Stimulated activated naive CD8-positive, alpha-beta T cell treated with anti-CD3 and anti-CD28 coated beads, Interleukin-15, Interleukin-2, amounts not matched to agents 100 ng/mL and 50 ng/mL, for 24 hours (primary cell): ENCODE results near the gene PPARD.
"Not testable (repeated sequence)": the region's sequence is repeated elsewhere in the genome, so short reads cannot be mapped to it uniquely, and the experiment has no call there.

Experiments used
- H3K27ac Mint-ChIP-seq: one replicate; pipeline ENCODE4 v1.8.0; 2021; ENCODE audit warnings: mild to moderate bottlenecking, mixed read lengths
- H3K27me3 Mint-ChIP-seq: one replicate; pipeline ENCODE4 v1.8.0; 2021; ENCODE audit warnings: mixed read lengths
- H3K36me3 Mint-ChIP-seq: one replicate; pipeline ENCODE4 v1.8.0; 2021; ENCODE audit warnings: low read depth, mixed read lengths
- H3K4me1 Mint-ChIP-seq: one replicate; pipeline ENCODE4 v1.8.0; 2021; ENCODE audit warnings: low read depth, mixed read lengths
- H3K4me3 Mint-ChIP-seq: one replicate; pipeline ENCODE4 v1.8.0; 2021; ENCODE audit warnings: mild to moderate bottlenecking, mixed read lengths
- H3K9me3 Mint-ChIP-seq: one replicate; pipeline ENCODE4 v1.8.0; 2021; ENCODE audit warnings: mixed read lengths

Gene PPARD

GRCh38 chr6:35328108-35328723 lies 14.1 kb upstream of the PPARD start:
- H3K36me3 Mint-ChIP-seq: peaks cover 17% of the 10 kb centered on the region
- H3K4me1 Mint-ChIP-seq: peaks cover 30% of the 10 kb centered on the region
- H3K9me3 Mint-ChIP-seq: peaks cover 3% of the 10 kb centered on the region
- H3K4me3 Mint-ChIP-seq: no peak overlapping the region
- H3K27me3 Mint-ChIP-seq: no peaks in the 10 kb centered on the region
- H3K27ac Mint-ChIP-seq: no peak overlapping the region

GRCh38 chr6:35328965-35329364 lies 13.4 kb upstream of the PPARD start:
- H3K27ac Mint-ChIP-seq, H3K9me3 Mint-ChIP-seq, H3K4me3 Mint-ChIP-seq, H3K27me3 Mint-ChIP-seq: not testable (repeated sequence)
- Mint-ChIP-seq H3K36me3 (peaks cover 12% of the 10 kb centered on the region), H3K4me1 (peaks cover 34% of the 10 kb centered on the region)

- peaks cover 8% of the 10 kb centered on the region for H3K36me3 Mint-ChIP-seq
- no peak overlapping the region for H3K27ac Mint-ChIP-seq
- no peak overlapping the region for H3K4me3 Mint-ChIP-seq
- H3K9me3 Mint-ChIP-seq: peaks cover 3% of the 10 kb centered on the region
- H3K4me1 Mint-ChIP-seq: peaks cover 37% of the 10 kb centered on the region
- H3K27me3 Mint-ChIP-seq: no peaks in the 10 kb centered on the region
Measured at GRCh38 chr6:35330541-35331119, 11.7 kb upstream of the PPARD start.

GRCh38 chr6:35332074-35332887 lies 10.1 kb upstream of the PPARD start:
- peaks cover 41% of the 10 kb centered on the region for H3K4me1 Mint-ChIP-seq
- not testable (repeated sequence) for H3K9me3 Mint-ChIP-seq, H3K36me3 Mint-ChIP-seq, H3K4me3 Mint-ChIP-seq, H3K27me3 Mint-ChIP-seq
- peak overlapping the region; percentile 55 for H3K27ac Mint-ChIP-seq

GRCh38 chr6:35341557-35341956 lies 801 bp upstream of the PPARD start:
- no peak overlapping the region for H3K4me3 Mint-ChIP-seq
- no peak overlapping the region for H3K27ac Mint-ChIP-seq
- no peaks in the 10 kb centered on the region for H3K27me3 Mint-ChIP-seq
- H3K9me3 Mint-ChIP-seq: no peaks in the 10 kb centered on the region
- peaks cover 13% of the 10 kb centered on the region for H3K36me3 Mint-ChIP-seq
- H3K4me1 Mint-ChIP-seq: peaks cover 47% of the 10 kb centered on the region

GRCh38 chr6:35343092-35343834 lies 905 bp downstream of the PPARD start:
- Mint-ChIP-seq H3K9me3 (no peaks in the 10 kb centered on the region), H3K4me1 (peaks cover 49% of the 10 kb centered on the region), H3K27me3 (no peaks in the 10 kb centered on the region), H3K4me3 (peak overlapping the region; percentile 91), H3K27ac (peak overlapping the region; percentile 93), H3K36me3 (peaks cover 26% of the 10 kb centered on the region)

- H3K9me3 Mint-ChIP-seq: no peaks in the 10 kb centered on the region
- H3K4me1 Mint-ChIP-seq: peaks cover 55% of the 10 kb centered on the region
- H3K27ac Mint-ChIP-seq: peak overlapping the region; percentile 93
Measured at GRCh38 chr6:35343835-35344550, 1.6 kb downstream of the PPARD start.

GRCh38 chr6:35351422-35351821 lies 9.1 kb downstream of the PPARD start:
- peaks cover 80% of the 10 kb centered on the region for H3K36me3 Mint-ChIP-seq
- H3K4me3 Mint-ChIP-seq: no peak overlapping the region
- no peaks in the 10 kb centered on the region for H3K9me3 Mint-ChIP-seq
- H3K27me3 Mint-ChIP-seq: no peaks in the 10 kb centered on the region
- H3K4me1 Mint-ChIP-seq: peaks cover 45% of the 10 kb centered on the region
- no peak overlapping the region for H3K27ac Mint-ChIP-seq

More at GRCh38 chr6:35343835-35344550, 1.6 kb downstream of the PPARD start:
- Mint-ChIP-seq H3K36me3 (peaks cover 32% of the 10 kb centered on the region), H3K4me3 (peak overlapping the region; percentile 91), H3K27me3 (no peaks in the 10 kb centered on the region)

GRCh38 chr6:35352735-35353134 lies 10.4 kb downstream of the PPARD start:
- H3K4me1 Mint-ChIP-seq: peaks cover 34% of the 10 kb centered on the region
- H3K27me3 Mint-ChIP-seq: no peaks in the 10 kb centered on the region
- H3K4me3 Mint-ChIP-seq: no peak overlapping the region
- no peaks in the 10 kb centered on the region for H3K9me3 Mint-ChIP-seq
- peaks cover 76% of the 10 kb centered on the region for H3K36me3 Mint-ChIP-seq
- no peak overlapping the region for H3K27ac Mint-ChIP-seq

- Mint-ChIP-seq H3K9me3 (no peaks in the 10 kb centered on the region), H3K36me3 (peaks cover 68% of the 10 kb centered on the region), H3K27ac (no peak overlapping the region), H3K27me3 (no peaks in the 10 kb centered on the region), H3K4me3 (no peak overlapping the region), H3K4me1 (peaks cover 23% of the 10 kb centered on the region)
Measured at GRCh38 chr6:35354361-35355135, 12.2 kb downstream of the PPARD start.

GRCh38 chr6:35356391-35356790 lies 14.0 kb downstream of the PPARD start:
- peaks cover 24% of the 10 kb centered on the region for H3K4me1 Mint-ChIP-seq
- no peak overlapping the region for H3K27ac Mint-ChIP-seq
- no peaks in the 10 kb centered on the region for H3K27me3 Mint-ChIP-seq
- no peaks in the 10 kb centered on the region for H3K9me3 Mint-ChIP-seq
- H3K36me3 Mint-ChIP-seq: peaks cover 52% of the 10 kb centered on the region
- H3K4me3 Mint-ChIP-seq: no peak overlapping the region

GRCh38 chr6:35357677-35358076 lies 15.3 kb downstream of the PPARD start:
- Mint-ChIP-seq H3K27ac (no peak overlapping the region), H3K36me3 (peaks cover 39% of the 10 kb centered on the region), H3K27me3 (no peaks in the 10 kb centered on the region), H3K9me3 (no peaks in the 10 kb centered on the region), H3K4me1 (peaks cover 27% of the 10 kb centered on the region), H3K4me3 (no peak overlapping the region)

GRCh38 chr6:35358086-35358485 lies 15.7 kb downstream of the PPARD start:
- Mint-ChIP-seq H3K9me3 (no peaks in the 10 kb centered on the region), H3K27ac (no peak overlapping the region), H3K27me3 (no peaks in the 10 kb centered on the region), H3K4me3 (no peak overlapping the region), H3K36me3 (peaks cover 35% of the 10 kb centered on the region), H3K4me1 (peaks cover 31% of the 10 kb centered on the region)

- peaks cover 36% of the 10 kb centered on the region for H3K4me1 Mint-ChIP-seq
- peaks cover 28% of the 10 kb centered on the region for H3K36me3 Mint-ChIP-seq
- no peaks in the 10 kb centered on the region for H3K9me3 Mint-ChIP-seq
- no peak overlapping the region for H3K4me3 Mint-ChIP-seq
- no peaks in the 10 kb centered on the region for H3K27me3 Mint-ChIP-seq
- no peak overlapping the region for H3K27ac Mint-ChIP-seq
Measured at GRCh38 chr6:35359346-35359743, 17.0 kb downstream of the PPARD start.
